Hematopoietic multipotent progenitor cell treated with erythropoietin and hydrocortisone succinate and interleukin-3 and kit ligand, for 15 days (in vitro differentiated cells): ENCODE measurements around the gene FLAD1.

Experiments used
- DNase-seq: peaks from one replicate; pipeline ENCODE4 v3.0.0-alpha.2; 2015; ENCODE audit warnings: low spot score

FLAD1 gene

DNA sequence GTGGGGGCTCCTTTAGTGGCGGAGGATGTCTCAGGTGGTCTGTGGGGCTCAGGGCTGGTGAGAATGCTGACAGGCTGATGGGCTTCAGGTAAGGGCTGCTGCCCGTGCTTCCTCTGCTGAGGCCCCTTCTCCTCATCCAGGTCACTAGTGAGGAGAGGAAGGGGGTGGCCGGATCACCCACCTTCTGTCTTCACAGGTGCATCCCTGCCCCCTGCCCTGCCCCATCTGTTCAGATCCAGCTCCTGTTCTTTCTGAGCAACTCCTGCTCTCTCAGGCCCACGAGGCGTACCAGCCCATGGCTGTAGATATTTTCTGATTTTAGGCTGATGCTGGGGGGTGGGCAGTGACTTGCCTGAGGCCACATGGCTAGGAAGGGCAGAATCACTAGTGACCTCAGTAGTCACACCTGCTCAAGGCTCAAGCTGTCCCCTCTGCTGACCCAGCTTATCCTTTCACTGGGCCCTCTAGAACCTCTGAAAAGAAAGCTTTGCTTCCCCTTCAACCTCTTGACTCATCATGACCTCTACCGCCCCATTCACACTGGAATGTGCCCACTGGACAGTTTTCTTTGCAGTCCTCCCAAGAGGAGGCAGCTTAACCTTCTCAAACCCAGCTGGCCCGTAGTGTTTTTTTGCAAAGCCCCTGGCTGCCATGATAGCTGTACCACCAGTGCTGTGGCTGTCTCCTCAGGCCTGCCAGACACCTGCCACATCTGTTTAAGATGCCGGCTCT lies 35.6 kb downstream of the FLAD1 start:
- no peak for DNase-seq

- no peak for DNase-seq
Observed at GRCh38 chr1:155019377-155020245, 36.5 kb downstream of the FLAD1 start.

DNA sequence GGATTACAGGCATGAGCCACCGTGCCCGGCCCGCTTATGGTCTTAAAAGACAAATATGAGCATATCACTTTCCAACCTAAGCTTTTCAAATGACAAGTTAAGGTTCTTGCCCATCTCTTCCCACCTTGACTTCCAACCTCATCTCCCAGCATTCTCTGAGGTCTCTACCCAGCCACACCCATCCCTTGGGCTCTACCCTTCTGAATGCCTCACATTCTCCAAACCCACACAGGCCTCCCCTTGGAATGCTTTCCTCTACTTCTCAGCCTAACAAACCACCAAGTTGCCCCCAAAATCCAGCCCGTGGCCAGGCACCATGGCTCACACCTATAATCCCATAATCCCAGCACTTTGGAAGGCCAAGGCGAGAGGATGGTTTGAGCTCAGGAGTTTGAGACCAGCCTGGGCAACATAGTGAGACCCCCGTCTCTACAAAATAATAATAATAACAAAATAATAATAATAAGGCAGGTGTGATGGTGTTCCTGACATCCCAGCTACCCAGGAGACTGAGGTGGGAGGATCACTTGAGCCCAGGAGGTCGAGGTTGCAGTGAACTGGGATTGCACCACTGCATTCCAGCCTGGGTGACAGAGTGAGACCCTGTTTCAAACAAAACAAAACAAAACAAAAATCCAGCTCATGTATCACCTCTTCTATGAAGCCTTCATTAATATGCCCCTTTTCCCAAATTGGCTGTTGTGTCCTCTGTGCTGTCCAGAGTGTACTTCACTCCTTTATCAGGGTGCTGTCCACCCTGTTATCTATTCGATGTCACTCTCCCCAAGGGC lies 39.2 kb downstream of the FLAD1 start:
- DNase-seq: no peak

- no peak for DNase-seq
Observed at GRCh38 chr1:155022927-155023236, 39.7 kb downstream of the FLAD1 start.

- no peak for DNase-seq
Observed at GRCh38 chr1:155023627-155024026, 40.5 kb downstream of the FLAD1 start.

- no peak for DNase-seq
Observed at GRCh38 chr1:155024315-155024714, 41.2 kb downstream of the FLAD1 start.

- DNase-seq: no peak
Observed at GRCh38 chr1:155026154-155026553, 43.0 kb downstream of the FLAD1 start.

GRCh38 chr1:155026588-155026987 lies 43.4 kb downstream of the FLAD1 start:
- no peak for DNase-seq

DNA sequence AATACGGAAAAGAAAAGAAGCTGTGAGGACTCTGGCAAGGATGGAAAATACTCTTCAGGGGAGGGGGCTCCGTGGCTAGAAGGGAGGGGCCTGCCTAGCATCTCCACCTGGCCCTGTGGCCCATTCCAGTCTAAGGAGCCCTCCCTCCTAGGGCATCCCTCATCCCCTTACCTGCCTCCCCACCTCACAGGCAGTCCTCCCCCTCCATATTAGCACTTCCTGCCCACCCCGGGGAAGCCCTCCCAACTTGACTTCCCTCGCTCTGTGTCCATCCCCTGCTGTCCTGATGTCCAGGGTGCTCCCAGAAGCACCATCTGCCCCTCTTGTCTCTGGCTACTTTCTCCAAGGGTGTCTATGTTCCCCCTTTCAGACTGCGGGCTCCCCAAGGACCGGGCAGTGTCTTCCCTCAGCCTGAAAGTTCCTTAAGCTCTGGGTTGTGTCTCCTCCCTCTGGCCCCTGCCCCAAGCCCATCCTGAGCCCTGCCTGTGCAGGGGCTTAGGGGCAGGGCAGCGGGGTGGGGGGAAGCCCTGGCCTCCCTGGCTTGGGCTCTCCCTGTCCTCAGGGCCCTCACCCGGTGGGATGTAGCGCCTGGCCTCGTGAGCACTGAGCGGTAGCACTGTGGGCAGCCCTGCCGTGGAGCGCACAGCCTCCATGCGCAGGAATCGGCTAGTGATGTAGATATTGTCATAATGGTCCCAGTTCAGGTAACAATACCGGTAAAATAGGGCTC lies 46.5 kb downstream of the FLAD1 start:
- DNase-seq: no peak

GRCh38 chr1:155030243-155030795 lies 47.2 kb downstream of the FLAD1 start:
- DNase-seq: no peak

- no peak for DNase-seq
Observed at GRCh38 chr1:155030899-155031298, 47.8 kb downstream of the FLAD1 start.

GRCh38 chr1:155032886-155033285 lies 49.7 kb downstream of the FLAD1 start:
- no peak for DNase-seq

DNA sequence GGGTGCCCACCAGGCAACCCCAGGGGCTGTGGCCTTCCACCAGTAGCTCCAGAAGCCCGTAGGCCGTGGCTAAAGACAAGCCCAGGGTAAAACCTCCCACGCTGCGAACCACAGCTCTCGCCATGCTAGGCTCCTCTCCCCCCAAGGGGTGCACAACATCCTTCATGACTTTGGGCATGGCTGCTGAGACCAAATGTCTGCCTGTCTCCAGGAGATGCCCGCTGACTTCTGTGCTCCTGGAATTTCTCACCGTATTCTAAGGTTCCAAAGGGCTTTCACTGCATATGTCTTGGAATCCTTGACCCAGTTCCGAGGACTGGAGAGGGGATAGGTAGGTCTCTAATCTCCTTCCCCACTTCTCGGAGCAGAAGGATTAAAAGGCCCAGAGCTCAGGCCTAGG lies 50.4 kb downstream of the FLAD1 start, which contains the start of the genes DCST1 and DCST2:
DCST1 (plus strand) TSS at position 301 of the 400 bp plus-strand sequence. CDS start 213 bp downstream, outside the sequence.
DCST2 (minus strand) TSS at position 258 of the 400 bp plus-strand sequence; CDS start at position 178, 80 bp downstream.
- no peak for DNase-seq

GRCh38 chr1:155034318-155035208 lies 51.4 kb downstream of the FLAD1 start:
- DNase-seq: no peak

GRCh38 chr1:155035936-155036335 lies 52.8 kb downstream of the FLAD1 start:
- no peak for DNase-seq

- DNase-seq: no peak
Observed at GRCh38 chr1:155037043-155037442, 53.9 kb downstream of the FLAD1 start.

DNA sequence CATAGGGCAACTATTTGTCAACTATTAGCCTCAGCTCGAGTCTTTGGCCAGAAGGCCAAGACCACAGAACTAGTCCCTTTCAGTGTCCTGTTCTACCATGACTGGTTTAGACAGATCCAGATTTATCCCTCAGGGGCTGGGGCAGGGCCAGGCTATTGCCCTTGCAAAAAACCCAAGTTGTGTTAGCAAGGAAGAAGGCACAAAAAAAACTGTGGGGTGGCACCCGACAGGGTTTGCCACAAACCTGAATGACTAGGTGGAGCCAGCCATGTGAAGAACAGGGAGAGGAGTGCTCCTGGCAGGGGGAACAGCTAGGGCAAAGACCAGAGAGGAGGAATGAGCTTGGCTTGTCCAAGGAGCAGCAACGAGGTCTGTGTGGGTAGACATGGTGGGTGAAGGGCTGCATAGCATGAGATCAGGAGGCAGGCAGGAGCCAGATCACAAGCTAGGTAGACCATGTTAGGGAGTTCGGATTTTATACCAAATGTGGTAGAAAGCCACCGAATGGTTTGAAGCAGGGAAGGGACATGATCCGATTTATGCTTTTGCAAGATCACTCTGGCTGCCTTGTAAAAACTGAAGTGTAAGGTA lies 54.8 kb downstream of the FLAD1 start:
- no peak for DNase-seq

GRCh38 chr1:155038602-155039307 lies 55.6 kb downstream of the FLAD1 start:
- no peak for DNase-seq

DNA sequence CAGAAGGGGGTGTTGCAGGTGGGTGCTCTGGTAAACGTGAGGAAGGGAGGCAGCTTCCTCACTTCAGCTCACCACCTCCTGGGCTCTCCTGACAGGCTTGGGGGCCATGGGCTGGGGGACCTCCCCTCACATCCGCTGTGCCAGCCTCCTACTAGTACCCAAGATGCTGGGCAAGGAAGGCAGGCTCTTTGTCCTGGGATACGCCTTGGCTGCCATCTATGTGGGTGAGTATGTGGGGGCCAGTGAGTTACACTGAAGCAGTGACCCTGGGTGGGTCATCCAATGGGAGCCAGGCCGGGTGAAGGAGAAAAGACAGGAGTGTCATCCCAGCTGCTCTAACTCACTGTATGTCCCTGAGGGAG lies 56.1 kb downstream of the FLAD1 start:
- no peak for DNase-seq
